Upper lobe of left lung (tissue), 4 donors: ENCODE measurements around the gene C3AR1.

Experiments
- POLR2AphosphoS5 ChIP-seq, 2 donors: sonication (generic); formaldehyde crosslinking; IDR thresholded peaks; one replicate each; pipeline ENCODE4 v1.5.1; 2017; ENCODE audit warnings: antibody characterized with exemption in 2 of 2
- TF ChIP-seq, protein P1 (sequence below), 6 experiments: fragments of 450-650 bp in 4 of 6; fragments of 200-600 bp in 2 of 6; sonication (generic) in 2 of 6; IDR thresholded peaks; one replicate each; pipeline ENCODE4 v1.5.1; 2016 to 2019; ENCODE audit warnings: antibody characterized with exemption in 6 of 6

GRCh38 chr12:8018666-8019581 lies 47.2 kb downstream of the C3AR1 start:
- TF ChIP-seq, protein P1, sequence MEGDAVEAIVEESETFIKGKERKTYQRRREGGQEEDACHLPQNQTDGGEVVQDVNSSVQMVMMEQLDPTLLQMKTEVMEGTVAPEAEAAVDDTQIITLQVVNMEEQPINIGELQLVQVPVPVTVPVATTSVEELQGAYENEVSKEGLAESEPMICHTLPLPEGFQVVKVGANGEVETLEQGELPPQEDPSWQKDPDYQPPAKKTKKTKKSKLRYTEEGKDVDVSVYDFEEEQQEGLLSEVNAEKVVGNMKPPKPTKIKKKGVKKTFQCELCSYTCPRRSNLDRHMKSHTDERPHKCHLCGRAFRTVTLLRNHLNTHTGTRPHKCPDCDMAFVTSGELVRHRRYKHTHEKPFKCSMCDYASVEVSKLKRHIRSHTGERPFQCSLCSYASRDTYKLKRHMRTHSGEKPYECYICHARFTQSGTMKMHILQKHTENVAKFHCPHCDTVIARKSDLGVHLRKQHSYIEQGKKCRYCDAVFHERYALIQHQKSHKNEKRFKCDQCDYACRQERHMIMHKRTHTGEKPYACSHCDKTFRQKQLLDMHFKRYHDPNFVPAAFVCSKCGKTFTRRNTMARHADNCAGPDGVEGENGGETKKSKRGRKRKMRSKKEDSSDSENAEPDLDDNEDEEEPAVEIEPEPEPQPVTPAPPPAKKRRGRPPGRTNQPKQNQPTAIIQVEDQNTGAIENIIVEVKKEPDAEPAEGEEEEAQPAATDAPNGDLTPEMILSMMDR (IDR thresholded peaks at IDR 0.05), result no peak
- TF ChIP-seq POLR2AphosphoS5 (IDR thresholded peaks at IDR 0.05), result no peak
